ENCODE measurements around the gene MRPL14. TPM values are rescaled to one million over a fixed set of nuclear protein-coding genes. Genes with fewer than 3 reads are reported as not detected.

MRPL14 gene
- total and polyA plus RNA-seq, 2 of the 4 experiments (the other 2 are of a cell fraction): 43.7 to 87.9 TPM

DNA sequence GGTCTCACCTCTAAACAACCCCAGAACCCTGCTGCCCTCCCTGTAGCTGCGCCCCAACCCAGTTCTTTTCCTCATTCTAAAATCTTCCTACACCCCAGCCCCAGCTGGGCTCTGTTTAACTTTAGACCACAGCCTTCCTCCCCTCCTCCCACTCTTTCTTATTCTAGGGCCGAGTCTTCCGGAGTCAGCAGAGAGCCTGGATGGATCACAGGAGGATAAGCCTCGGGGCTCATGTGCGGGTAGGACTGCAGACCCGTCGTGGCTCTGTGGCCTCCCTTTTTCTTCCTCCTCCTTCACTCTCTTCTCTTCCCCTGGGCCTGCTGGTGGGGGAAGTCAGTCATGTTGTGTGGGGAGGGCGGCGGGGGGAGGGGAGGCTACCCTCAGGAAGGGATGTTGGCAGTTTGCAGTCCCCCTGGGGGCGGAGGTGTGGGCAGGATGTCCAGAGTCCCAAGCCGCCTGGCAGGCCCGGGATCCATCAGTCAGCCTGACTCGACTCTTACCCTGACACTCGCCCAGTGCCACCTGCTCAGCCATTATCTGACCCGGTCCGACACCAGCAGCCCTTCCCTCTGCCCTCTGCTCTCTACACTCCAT is 39.4 kb upstream of the MRPL14 start:
- Histone ChIP-seq H3K4me1 (ENCODE audit: control insufficient read depth, insufficient read depth, low read length) (no peaks in the 10 kb centered on the region), H2BK15ac (ENCODE audit: low read depth, low read length) (no peak overlapping the region), H3K36me3 (ENCODE audit: control insufficient read depth, insufficient read depth, low read length) (no peaks in the 10 kb centered on the region), H3K27ac (ENCODE audit: insufficient read depth, low read length) (no peak overlapping the region), H3K4me2 (ENCODE audit: low read depth, low read length) (no peak overlapping the region), H3K14ac (replicated peaks; ENCODE audit: low read depth, low read length) (no peak overlapping the region; the same call in 1 of the 2 replicates), H3K9me3 (ENCODE audit: control insufficient read depth, insufficient read depth, low read length) (peaks cover 2% of the 10 kb centered on the region), H3K4ac (ENCODE audit: low read depth, low read length) (no peak overlapping the region), H3K9ac (ENCODE audit: low read depth, low read length) (no peak overlapping the region), H2BK120ac (ENCODE audit: low read depth, low read length) (no peak overlapping the region), H4K20me1 (ENCODE audit: insufficient read depth, low read length) (no peaks in the 10 kb centered on the region), H4K5ac (ENCODE audit: low read depth, low read length) (no peak overlapping the region), H2BK5ac (ENCODE audit: low read depth, low read length, poor library complexity, severe bottlenecking) (no peak overlapping the region), H3K18ac (ENCODE audit: low read depth, low read length) (no peak overlapping the region), H3K79me1 (ENCODE audit: low read depth in 1 of 2, low read length in 2 of 2) (no peaks in the 10 kb centered on the region), H2AK9ac (replicated peaks; ENCODE audit: low read depth, low read length, poor library complexity) (no peak overlapping the region), H2AFZ (replicated peaks; ENCODE audit: low read length, poor library complexity) (no peak overlapping the region), H3K9me1 (ENCODE audit: insufficient read depth, low read length) (no peaks in the 10 kb centered on the region), H2BK20ac (ENCODE audit: low read depth, low read length) (no peak overlapping the region), H3K27me3 (ENCODE audit: control insufficient read depth, insufficient read depth, low read length) (peaks cover 49% of the 10 kb centered on the region), H4K8ac (ENCODE audit: low read depth in 2 of 2, low read length in 2 of 2) (no peak overlapping the region), H3K56ac (ENCODE audit: extremely low read depth, insufficient read depth, low read length) (no peak overlapping the region), H4K91ac (ENCODE audit: insufficient read depth, low read depth, low read length) (no peak overlapping the region), H2AK5ac (ENCODE audit: low read depth, low read length) (no peak overlapping the region), H3K4me3 (ENCODE audit: insufficient read depth, low read depth, low read length) (no peak overlapping the region), H3K23ac (ENCODE audit: low read depth, low read length) (no peak overlapping the region)
- ATAC-seq (ENCODE audit: low read depth) (peak; percentile 59), DNase-seq (no peak)
- POLR2A ChIA-PET (ENCODE audit: unreplicated experiment): no interaction called here
- dilution Hi-C loops (cut with HindIII; ENCODE audit: low sequenced_read_pairs, unreplicated experiment) (no loop called here), in situ Hi-C loops (cut with MboI; ENCODE audit: low sequenced_read_pairs) (loop anchor here (10.0 kb wide), 1 partner anchor 168 kb away; no protein-coding TSS in a partner anchor), intact Hi-C loops (cut with micrococcal nuclease) (no loop called here)
- BruUV-seq (replicated peaks): no TSS peak
- no CpG with 5 or more reads among the region's 16 CpGs for WGBS, 2 experiments (ENCODE audit: extremely low coverage in 2 of 2, insufficient read length in 1 of 2)
- CTCF ChIA-PET: no interaction called here
- TF ChIP-seq CHD1 (IDR thresholded peaks at IDR 0.05; ENCODE audit: low read depth, low read length) (no peak), MAFK (IDR thresholded peaks at IDR 0.05; ENCODE audit: low read depth, low read length) (no peak), RAD21 (IDR thresholded peaks at IDR 0.05; ENCODE audit: low read length) (no peak)
- TF ChIP-seq, protein P1, sequence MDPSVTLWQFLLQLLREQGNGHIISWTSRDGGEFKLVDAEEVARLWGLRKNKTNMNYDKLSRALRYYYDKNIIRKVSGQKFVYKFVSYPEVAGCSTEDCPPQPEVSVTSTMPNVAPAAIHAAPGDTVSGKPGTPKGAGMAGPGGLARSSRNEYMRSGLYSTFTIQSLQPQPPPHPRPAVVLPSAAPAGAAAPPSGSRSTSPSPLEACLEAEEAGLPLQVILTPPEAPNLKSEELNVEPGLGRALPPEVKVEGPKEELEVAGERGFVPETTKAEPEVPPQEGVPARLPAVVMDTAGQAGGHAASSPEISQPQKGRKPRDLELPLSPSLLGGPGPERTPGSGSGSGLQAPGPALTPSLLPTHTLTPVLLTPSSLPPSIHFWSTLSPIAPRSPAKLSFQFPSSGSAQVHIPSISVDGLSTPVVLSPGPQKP (IDR thresholded peaks at IDR 0.05; ENCODE audit: borderline replicate concordance, low read depth, low read length): no peak

All from IMR-90 (cell line).